ENCODE results near the gene TFB2M.

The TFB2M gene

GRCh38 chr1:246587032-246587431 is 21.0 kb upstream of the TFB2M start:
- TF ChIP-seq CTCF (IDR thresholded peaks at IDR 0.05; ENCODE audit: poor library complexity, severe bottlenecking) = no peak
- DNase-seq (ENCODE audit: low spot score) (no peak), ATAC-seq (ENCODE audit: low read depth) (no peak)
- Histone ChIP-seq H3K27me3 (ENCODE audit: insufficient read depth, poor library complexity, severe bottlenecking) (no peaks in the 10 kb centered on the region), H3K4me1 (ENCODE audit: insufficient read depth, poor library complexity, severe bottlenecking) (peaks cover 27% of the 10 kb centered on the region), H3K4me3 (ENCODE audit: severe bottlenecking) (no peak overlapping the region), H3K27ac (ENCODE audit: poor library complexity, severe bottlenecking) (peak overlapping the region; percentile 62), H3K36me3 (ENCODE audit: low read depth) (no peaks in the 10 kb centered on the region), H3K9me3 (ENCODE audit: severe bottlenecking) (no peaks in the 10 kb centered on the region)

- no peak for DNase-seq (ENCODE audit: low spot score)
- Histone ChIP-seq H3K27me3 (ENCODE audit: insufficient read depth, poor library complexity, severe bottlenecking) (no peaks in the 10 kb centered on the region), H3K9me3 (ENCODE audit: severe bottlenecking) (no peaks in the 10 kb centered on the region), H3K4me3 (ENCODE audit: severe bottlenecking) (no peak overlapping the region), H3K4me1 (ENCODE audit: insufficient read depth, poor library complexity, severe bottlenecking) (peaks cover 25% of the 10 kb centered on the region), H3K27ac (ENCODE audit: poor library complexity, severe bottlenecking) (no peak overlapping the region), H3K36me3 (ENCODE audit: low read depth) (no peaks in the 10 kb centered on the region)
- ATAC-seq (ENCODE audit: low read depth) = no peak
- TF ChIP-seq CTCF (IDR thresholded peaks at IDR 0.05; ENCODE audit: poor library complexity, severe bottlenecking) = no peak
These were observed 17.6 kb upstream of the TFB2M start for GRCh38 chr1:246583448-246584185.

GRCh38 chr1:246583056-246583440 is 17.0 kb upstream of the TFB2M start:
- no peak for TF ChIP-seq CTCF (IDR thresholded peaks at IDR 0.05; ENCODE audit: poor library complexity, severe bottlenecking)
- no peaks in the 10 kb centered on the region for H3K27me3 ChIP-seq (ENCODE audit: insufficient read depth, poor library complexity, severe bottlenecking)
- H3K36me3 ChIP-seq (ENCODE audit: low read depth) = no peaks in the 10 kb centered on the region
- ATAC-seq (ENCODE audit: low read depth) (no peak), DNase-seq (ENCODE audit: low spot score) (no peak)
- H3K4me3 ChIP-seq (ENCODE audit: severe bottlenecking) = no peak overlapping the region
- peaks cover 20% of the 10 kb centered on the region for H3K4me1 ChIP-seq (ENCODE audit: insufficient read depth, poor library complexity, severe bottlenecking)
- H3K27ac ChIP-seq (ENCODE audit: poor library complexity, severe bottlenecking) = no peak overlapping the region
- no peaks in the 10 kb centered on the region for H3K9me3 ChIP-seq (ENCODE audit: severe bottlenecking)

- no peak overlapping the region for H3K4me3 ChIP-seq (ENCODE audit: severe bottlenecking)
- H3K36me3 ChIP-seq (ENCODE audit: low read depth) = no peaks in the 10 kb centered on the region
- DNase-seq (ENCODE audit: low spot score) = no peak
- no peaks in the 10 kb centered on the region for H3K27me3 ChIP-seq (ENCODE audit: insufficient read depth, poor library complexity, severe bottlenecking)
- H3K4me1 ChIP-seq (ENCODE audit: insufficient read depth, poor library complexity, severe bottlenecking) = peaks cover 14% of the 10 kb centered on the region
- no peaks in the 10 kb centered on the region for H3K9me3 ChIP-seq (ENCODE audit: severe bottlenecking)
- H3K27ac ChIP-seq (ENCODE audit: poor library complexity, severe bottlenecking) = no peak overlapping the region
- no peak for TF ChIP-seq CTCF (IDR thresholded peaks at IDR 0.05; ENCODE audit: poor library complexity, severe bottlenecking)
- ATAC-seq (ENCODE audit: low read depth) = no peak
These were observed 16.4 kb upstream of the TFB2M start for GRCh38 chr1:246582301-246583055.
